ACC112 (cell line): ENCODE results near the gene DBX2.
"Not testable (repeated sequence)": the region's sequence is repeated elsewhere in the genome, so short reads cannot be mapped to it uniquely, and the experiment has no call there.

ENCODE experiments used
- H2AFZ ChIP-seq: fragments of 200-600 bp; sonication (generic); one replicate; pipeline ENCODE4 v1.6.0; 2017; ENCODE audit warnings: antibody characterized with exemption, low read length; ENCODE audit not compliant: unreplicated experiment
- H3K27ac ChIP-seq: fragments of 200-600 bp; sonication (generic); 2 replicates; pipeline ENCODE4 v1.5.1; 2014; ENCODE audit warnings: low read depth, mild to moderate bottlenecking, antibody characterized with exemption, low read length, moderate library complexity
- H3K27me3 ChIP-seq: fragments of 200-600 bp; sonication (generic); 2 replicates; pipeline ENCODE4 v1.6.1; 2014; ENCODE audit warnings: mild to moderate bottlenecking, antibody characterized with exemption, low read length, moderate library complexity, mixed read lengths; ENCODE audit not compliant: insufficient read depth
- H3K36me3 ChIP-seq: fragments of 200-600 bp; sonication (generic); 2 replicates; pipeline ENCODE4 v1.6.1; 2016; ENCODE audit warnings: mild to moderate bottlenecking, antibody characterized with exemption, low read length, moderate library complexity, mixed read lengths; ENCODE audit not compliant: insufficient read depth
- H3K4me1 ChIP-seq: fragments of 200-600 bp; sonication (generic); one replicate; pipeline ENCODE4 v1.6.1; 2016; ENCODE audit warnings: low read length, mixed read lengths; ENCODE audit not compliant: insufficient read depth, unreplicated experiment, control insufficient read depth
- H3K4me3 ChIP-seq: fragments of 200-600 bp; sonication (generic); 2 replicates; pipeline ENCODE4 v1.5.1; 2014; ENCODE audit warnings: mild to moderate bottlenecking, low read depth, low read length
- H3K79me2 ChIP-seq: fragments of 200-600 bp; sonication (generic); one replicate; pipeline ENCODE4 v1.6.0; 2016; ENCODE audit warnings: low read length; ENCODE audit not compliant: control insufficient read depth, unreplicated experiment, insufficient read depth

The DBX2 gene

DNA sequence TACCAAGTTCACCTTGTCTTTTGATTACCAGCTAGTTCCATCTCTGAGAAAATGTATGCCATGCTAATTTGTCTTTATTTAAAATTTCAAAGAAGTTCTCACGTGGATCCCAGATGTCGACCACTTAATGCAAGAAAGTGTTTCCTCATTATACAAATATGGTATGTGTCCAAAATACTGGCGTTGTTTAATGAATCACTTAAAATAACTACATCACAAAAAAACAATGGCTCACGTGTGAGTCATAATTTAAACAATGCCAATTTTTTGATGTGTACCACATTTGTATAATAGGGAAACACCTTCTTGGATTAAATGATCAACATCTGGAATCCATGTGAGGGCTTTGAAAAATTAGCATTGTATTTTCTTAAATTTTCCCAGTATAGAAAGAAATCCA lies 40.8 kb downstream of the DBX2 start:
- Histone ChIP-seq H3K27ac (no peak overlapping the region), H3K4me1 (no peaks in the 10 kb centered on the region), H3K79me2 (no peaks in the 10 kb centered on the region), H3K27me3 (no peaks in the 10 kb centered on the region), H2AFZ (no peak overlapping the region), H3K36me3 (no peaks in the 10 kb centered on the region), H3K4me3 (no peak overlapping the region)

DNA sequence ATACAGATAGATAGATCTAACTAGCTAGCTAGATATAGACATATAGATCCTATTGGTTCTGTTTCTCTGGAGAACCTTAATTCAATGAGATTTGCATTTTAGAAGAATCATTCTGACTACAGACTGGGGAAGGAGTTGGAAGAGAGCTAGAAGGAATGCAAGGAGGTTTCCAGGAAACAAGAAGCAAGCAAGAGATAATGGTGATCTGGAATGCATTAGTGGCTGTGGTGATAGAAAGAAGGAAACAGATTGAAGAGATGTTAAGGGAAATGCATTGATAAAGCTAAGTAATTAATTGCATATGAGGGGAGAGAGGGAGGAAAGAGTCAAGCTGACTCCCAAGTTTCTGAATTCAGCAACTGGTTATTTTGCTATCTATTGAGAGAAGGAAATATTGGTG lies 42.7 kb downstream of the DBX2 start:
- Histone ChIP-seq H3K79me2 (no peaks in the 10 kb centered on the region), H3K27ac (no peak overlapping the region), H2AFZ (no peak overlapping the region), H3K36me3 (no peaks in the 10 kb centered on the region), H3K4me1 (no peaks in the 10 kb centered on the region), H3K27me3 (no peaks in the 10 kb centered on the region), H3K4me3 (no peak overlapping the region)

DNA sequence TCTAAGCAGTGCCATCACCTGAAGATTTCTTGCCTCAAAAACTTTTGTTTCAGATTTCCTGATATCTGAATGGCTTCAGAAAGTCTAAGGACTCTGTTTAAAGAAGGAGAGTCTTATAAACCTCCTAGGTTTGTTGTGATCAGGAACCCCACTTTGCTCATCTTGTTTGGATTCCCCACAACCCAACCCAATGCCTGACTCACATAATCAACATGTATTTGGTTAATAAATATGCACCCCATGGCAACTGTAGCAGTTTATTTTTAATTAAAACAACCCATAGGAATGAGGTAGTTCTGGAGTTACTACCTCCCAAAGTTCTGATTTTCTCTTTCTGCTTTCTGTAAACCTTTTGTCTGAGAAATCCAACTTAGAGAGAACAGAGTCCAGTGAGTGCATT lies 51.5 kb downstream of the DBX2 start:
- no peaks in the 10 kb centered on the region for H3K36me3 ChIP-seq
- no peak overlapping the region for H3K27ac ChIP-seq
- H3K4me1 ChIP-seq = no peaks in the 10 kb centered on the region
- H3K4me3 ChIP-seq = no peak overlapping the region
- H2AFZ ChIP-seq = no peak overlapping the region
- no peaks in the 10 kb centered on the region for H3K27me3 ChIP-seq
- no peaks in the 10 kb centered on the region for H3K79me2 ChIP-seq

DNA sequence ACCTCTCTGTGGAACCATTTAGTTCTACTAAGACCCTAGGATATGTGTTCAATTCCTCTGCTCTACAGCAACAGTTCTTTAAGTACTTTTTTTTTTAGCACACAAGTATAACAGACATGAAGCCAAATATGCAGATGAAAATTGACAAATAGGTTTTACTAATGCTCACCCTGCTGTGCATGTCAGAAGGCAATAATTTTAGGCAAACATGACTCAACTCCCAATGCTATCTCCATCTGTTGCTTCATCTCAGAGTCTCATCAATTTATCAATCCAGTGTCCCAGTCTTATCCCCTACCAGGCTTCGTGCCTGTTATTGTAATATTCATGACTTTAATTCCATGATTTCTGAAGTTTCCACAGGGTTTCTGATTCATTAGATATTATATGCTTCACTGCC lies 57.7 kb downstream of the DBX2 start:
- no peak overlapping the region for H3K27ac ChIP-seq

DNA sequence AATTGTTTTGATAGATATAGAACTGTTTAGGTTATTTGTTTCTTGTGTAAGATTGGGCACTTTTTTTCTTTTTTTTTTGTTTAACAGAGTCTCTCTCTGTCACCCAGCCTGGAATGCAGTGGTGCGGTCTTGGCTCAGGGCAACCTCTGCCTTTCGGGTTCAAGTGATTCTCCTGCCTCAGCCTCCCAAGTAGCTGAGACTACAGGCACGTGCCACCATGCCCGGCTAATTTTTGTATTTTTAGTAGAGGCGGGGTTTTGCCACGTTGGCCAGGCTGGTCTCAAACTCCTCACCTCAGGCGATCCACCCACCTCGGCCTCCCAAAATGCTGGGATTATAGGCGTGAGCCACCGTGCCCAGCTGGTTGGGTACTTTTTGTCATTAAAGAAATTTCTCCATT lies 66.0 kb downstream of the DBX2 start:
- H2AFZ ChIP-seq, H3K36me3 ChIP-seq, H3K27me3 ChIP-seq, H3K27ac ChIP-seq, H3K79me2 ChIP-seq, H3K4me3 ChIP-seq, H3K4me1 ChIP-seq: not testable (repeated sequence)

More for the DNA sequence above, 57.7 kb downstream of the DBX2 start:
- H3K79me2 ChIP-seq = no peaks in the 10 kb centered on the region
- H3K27me3 ChIP-seq = no peaks in the 10 kb centered on the region
- H3K36me3 ChIP-seq = no peaks in the 10 kb centered on the region
- no peak overlapping the region for H3K4me3 ChIP-seq
- no peaks in the 10 kb centered on the region for H3K4me1 ChIP-seq
- no peak overlapping the region for H2AFZ ChIP-seq

DNA sequence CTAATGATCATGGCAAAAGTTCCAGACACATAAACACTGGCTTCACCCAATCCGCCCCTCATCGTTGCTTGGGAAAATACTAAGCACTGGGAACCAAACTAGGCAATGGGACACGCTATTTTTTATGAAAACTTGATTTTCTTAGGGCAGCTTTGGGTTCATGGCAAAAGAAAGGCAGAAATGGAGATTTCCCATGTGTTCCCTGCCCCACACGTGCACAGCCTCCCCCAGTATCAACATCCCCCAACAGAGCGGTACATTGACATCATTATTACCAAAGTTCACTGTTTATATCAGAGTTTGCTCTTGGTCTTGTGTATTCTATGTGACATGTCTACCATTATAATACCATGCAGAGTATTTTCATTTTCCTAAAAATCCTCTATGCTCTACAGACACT lies 71.0 kb downstream of the DBX2 start:
- Histone ChIP-seq H3K4me3 (no peak overlapping the region), H3K36me3 (no peaks in the 10 kb centered on the region), H3K27me3 (no peaks in the 10 kb centered on the region), H3K27ac (no peak overlapping the region), H3K4me1 (no peaks in the 10 kb centered on the region), H2AFZ (no peak overlapping the region), H3K79me2 (no peaks in the 10 kb centered on the region)

DNA sequence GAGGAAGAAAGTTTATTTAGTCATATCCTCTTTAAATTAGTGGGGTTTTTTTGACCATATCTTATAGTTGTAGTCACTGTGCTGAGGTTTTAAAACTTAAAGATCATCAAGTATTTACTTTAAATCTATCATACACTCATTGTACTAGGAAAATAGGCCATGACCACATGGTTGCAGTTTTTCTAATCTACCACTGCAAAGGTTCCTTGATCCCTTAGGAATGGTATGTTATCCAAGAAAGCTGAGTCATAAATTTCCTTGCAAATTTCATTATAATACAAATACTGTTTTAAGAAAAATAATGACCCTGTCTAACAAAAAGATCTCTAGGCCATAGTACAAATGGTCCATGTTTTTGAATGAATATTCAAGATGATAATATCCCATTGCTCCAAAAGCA lies 74.7 kb downstream of the DBX2 start:
- H2AFZ ChIP-seq = no peak overlapping the region
- H3K79me2 ChIP-seq = no peaks in the 10 kb centered on the region

DNA sequence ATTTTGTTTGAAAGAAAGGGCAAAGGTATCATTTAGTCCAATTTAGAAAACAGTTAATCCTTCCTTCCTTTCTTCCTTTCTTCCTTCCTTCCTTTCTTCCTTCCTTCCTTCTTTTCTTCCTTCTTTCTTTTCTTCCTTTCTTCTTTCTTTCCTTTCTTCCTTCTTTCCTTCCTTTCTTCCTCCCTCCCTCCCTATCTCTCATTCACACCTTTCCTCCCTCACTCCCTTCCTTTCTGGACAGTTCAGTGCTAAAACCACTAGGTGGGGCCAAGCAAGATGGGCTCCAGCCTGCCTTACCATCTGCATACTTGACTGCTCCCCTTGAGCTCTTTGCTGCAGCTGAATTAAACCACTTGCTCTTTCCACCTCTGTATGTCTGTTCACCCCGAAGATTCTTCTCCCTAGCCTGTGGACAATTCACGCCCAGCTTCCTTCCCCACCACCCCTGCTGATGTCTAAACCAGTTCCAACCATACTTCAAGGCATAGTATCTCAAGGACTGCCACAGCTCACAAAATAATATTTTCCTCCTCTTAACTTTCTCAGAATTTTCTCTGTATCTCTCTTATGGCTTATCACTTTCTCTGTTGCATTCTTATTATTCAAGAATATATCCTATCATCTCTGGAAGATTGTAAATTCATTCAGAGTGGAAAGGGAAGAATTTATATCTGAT lies 78.0 kb downstream of the DBX2 start:
- no peak overlapping the region for H3K27ac ChIP-seq
- H3K27me3 ChIP-seq = no peaks in the 10 kb centered on the region
- no peak overlapping the region for H3K4me3 ChIP-seq
- no peaks in the 10 kb centered on the region for H3K4me1 ChIP-seq
- no peaks in the 10 kb centered on the region for H3K79me2 ChIP-seq
- H3K36me3 ChIP-seq = no peaks in the 10 kb centered on the region
- no peak overlapping the region for H2AFZ ChIP-seq

More for the DNA sequence above, 74.7 kb downstream of the DBX2 start:
- Histone ChIP-seq H3K27me3 (no peaks in the 10 kb centered on the region), H3K36me3 (no peaks in the 10 kb centered on the region), H3K4me1 (no peaks in the 10 kb centered on the region), H3K27ac (no peak overlapping the region), H3K4me3 (no peak overlapping the region)

DNA sequence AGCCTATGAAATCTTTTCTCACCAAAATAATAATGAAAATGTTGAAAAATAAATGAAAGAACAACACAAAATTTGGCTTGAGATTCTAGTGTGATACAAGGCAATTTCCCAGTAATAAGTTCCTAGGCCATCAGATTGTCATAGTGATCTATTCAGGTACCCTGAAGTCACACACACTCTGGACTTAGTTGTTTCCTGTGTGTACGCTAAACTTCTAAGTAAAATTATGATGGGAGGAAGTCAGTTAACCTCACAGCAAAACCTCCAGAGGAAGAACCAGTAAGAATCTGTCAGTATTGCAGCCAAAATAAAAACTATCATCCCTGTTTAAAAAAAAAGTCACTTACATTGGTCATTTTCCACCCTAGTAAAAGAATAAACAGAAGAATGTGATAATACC lies 81.9 kb downstream of the DBX2 start:
- Histone ChIP-seq H3K27ac (no peak overlapping the region), H3K4me3 (no peak overlapping the region), H3K27me3 (no peaks in the 10 kb centered on the region), H3K4me1 (no peaks in the 10 kb centered on the region), H2AFZ (no peak overlapping the region), H3K79me2 (no peaks in the 10 kb centered on the region), H3K36me3 (no peaks in the 10 kb centered on the region)
